ENCODE measurements around the gene LRP8. TPM values are rescaled to one million over a fixed set of nuclear protein-coding genes. Genes with fewer than 3 reads are reported as not detected.

LRP8 gene
- total and polyA plus RNA-seq, 2 donors = 1.7 to 4.5 TPM

DNA sequence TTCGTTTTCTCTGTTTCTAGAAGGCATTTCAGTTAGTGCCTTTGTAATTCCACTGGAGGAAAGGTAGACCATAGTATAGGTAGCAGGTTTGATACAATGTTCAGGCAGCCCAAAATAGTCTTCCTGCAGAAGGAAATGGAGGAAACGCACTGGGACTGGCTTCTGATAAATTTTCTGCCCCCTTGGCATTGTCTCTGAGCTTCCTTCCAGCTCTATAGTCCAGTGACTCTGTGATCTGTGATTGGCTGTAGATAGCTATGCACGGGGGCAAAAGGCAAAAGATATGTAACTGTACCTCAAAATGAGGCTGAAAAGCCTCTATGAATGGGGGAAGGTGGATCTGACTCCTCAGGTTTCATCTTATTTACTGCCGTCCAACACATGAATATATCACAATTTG lies 83.7 kb downstream of the LRP8 start:
- Histone ChIP-seq H3K4me3 (ENCODE audit: low read length in 2 of 2) (no peak overlapping the region), H3K27me3 (ENCODE audit: control insufficient read depth in 2 of 2, insufficient read depth in 1 of 2, low read length in 1 of 2) (peaks cover 0 to 3% of the 10 kb centered on the region in 2 donors), H3K9me3 (ENCODE audit: control insufficient read depth in 2 of 2, insufficient read depth in 1 of 2, low read length in 1 of 2) (no peaks in the 10 kb centered on the region), H3K36me3 (ENCODE audit: control insufficient read depth in 2 of 2, insufficient read depth in 2 of 2, low read length in 1 of 2) (peaks cover 2 to 18% of the 10 kb centered on the region in 2 donors), H3K4me1 (ENCODE audit: control insufficient read depth in 2 of 2, insufficient read depth in 2 of 2, low read length in 2 of 2) (peaks cover under 1 to 2% of the 10 kb centered on the region in 2 donors), H3K27ac (ENCODE audit: low read depth in 1 of 2, low read length in 1 of 2) (no peak overlapping the region)
- no peak for DNase-seq (ENCODE audit: low read depth in 6 of 9, low spot score in 9 of 9)
- 75% methylated on average over 4 of the region's 4 CpGs for WGBS

DNA sequence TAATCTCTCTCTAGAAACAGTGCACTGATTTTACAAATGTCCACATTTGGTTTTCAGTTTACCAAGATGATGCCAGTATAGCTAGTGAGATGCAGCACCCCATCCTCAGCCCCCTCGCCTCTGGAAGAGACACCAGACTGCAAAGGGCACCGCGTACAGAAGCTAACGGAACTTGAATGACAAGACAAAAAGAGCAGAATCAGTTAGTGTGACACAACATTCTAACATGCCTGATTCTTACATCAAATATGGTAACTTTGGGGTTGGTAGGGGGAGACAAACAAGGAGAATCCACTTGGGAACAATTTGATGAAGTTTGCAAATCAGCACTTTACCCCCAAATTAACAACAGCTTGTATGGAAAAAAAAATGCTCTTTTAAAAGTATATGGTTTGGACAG lies 85.5 kb downstream of the LRP8 start:
- peaks cover 2 to 7% of the 10 kb centered on the region in 2 donors for H3K36me3 ChIP-seq (ENCODE audit: control insufficient read depth in 2 of 2, insufficient read depth in 2 of 2, low read length in 1 of 2)
- peaks cover 10 to 11% of the 10 kb centered on the region in 2 donors for H3K4me1 ChIP-seq (ENCODE audit: control insufficient read depth in 2 of 2, insufficient read depth in 2 of 2, low read length in 2 of 2)
- DNase-seq (ENCODE audit: low read depth in 6 of 9, low spot score in 9 of 9) = no peak
- H3K27me3 ChIP-seq (ENCODE audit: control insufficient read depth in 2 of 2, insufficient read depth in 1 of 2, low read length in 1 of 2) = peaks cover 0 to 3% of the 10 kb centered on the region in 2 donors
- H3K4me3 ChIP-seq (ENCODE audit: low read length in 2 of 2) = no peak overlapping the region
- peaks cover 0 to 7% of the 10 kb centered on the region in 2 donors for H3K9me3 ChIP-seq (ENCODE audit: control insufficient read depth in 2 of 2, insufficient read depth in 1 of 2, low read length in 1 of 2)
- no peak overlapping the region for H3K27ac ChIP-seq (ENCODE audit: low read depth in 1 of 2, low read length in 1 of 2)
- 95% methylated on average over 4 of the region's 4 CpGs for WGBS

GRCh38 chr1:53241828-53242227 lies 86.0 kb downstream of the LRP8 start:
- 97% methylated on average over 2 of the region's 2 CpGs for WGBS
- Histone ChIP-seq H3K4me1 (ENCODE audit: control insufficient read depth in 2 of 2, insufficient read depth in 2 of 2, low read length in 2 of 2) (peaks cover 13 to 16% of the 10 kb centered on the region in 2 donors), H3K27ac (ENCODE audit: low read depth in 1 of 2, low read length in 1 of 2) (no peak overlapping the region), H3K4me3 (ENCODE audit: low read length in 2 of 2) (no peak overlapping the region), H3K36me3 (ENCODE audit: control insufficient read depth in 2 of 2, insufficient read depth in 2 of 2, low read length in 1 of 2) (peaks cover 2 to 4% of the 10 kb centered on the region in 2 donors), H3K27me3 (ENCODE audit: control insufficient read depth in 2 of 2, insufficient read depth in 1 of 2, low read length in 1 of 2) (peaks cover 0 to 3% of the 10 kb centered on the region in 2 donors), H3K9me3 (ENCODE audit: control insufficient read depth in 2 of 2, insufficient read depth in 1 of 2, low read length in 1 of 2) (peaks cover 0 to 7% of the 10 kb centered on the region in 2 donors)
- no peak for DNase-seq (ENCODE audit: low read depth in 6 of 9, low spot score in 9 of 9)

GRCh38 chr1:53238197-53239155 lies 89.4 kb downstream of the LRP8 start, which contains the start of gene MAGOH:
Gene MAGOH (minus strand): TSS chr1:53238518. CDS start chr1:53238448, 70 bp downstream.
- peak within 1 kb of the TSS; percentile 79 to 96 for H3K4me3 ChIP-seq (ENCODE audit: low read length in 2 of 2)
- peaks cover 0 to 7% of the 10 kb centered on the region in 2 donors for H3K9me3 ChIP-seq (ENCODE audit: control insufficient read depth in 2 of 2, insufficient read depth in 1 of 2, low read length in 1 of 2)
- 5% methylated on average over 64 of the region's 64 CpGs for WGBS
- peak within 1 kb of the TSS; percentile 44 to 71 for H3K27ac ChIP-seq (ENCODE audit: low read depth in 1 of 2, low read length in 1 of 2)
- H3K27me3 ChIP-seq (ENCODE audit: control insufficient read depth in 2 of 2, insufficient read depth in 1 of 2, low read length in 1 of 2) = peaks cover 0 to 3% of the 10 kb centered on the region in 2 donors
- H3K4me1 ChIP-seq (ENCODE audit: control insufficient read depth in 2 of 2, insufficient read depth in 2 of 2, low read length in 2 of 2) = peaks cover 13 to 19% of the 10 kb centered on the region in 2 donors
- DNase-seq (ENCODE audit: low read depth in 6 of 9, low spot score in 9 of 9) = peak; percentile 88 to 96 (median 90)
- H3K36me3 ChIP-seq (ENCODE audit: control insufficient read depth in 2 of 2, insufficient read depth in 2 of 2, low read length in 1 of 2) = peaks cover 21 to 24% of the 10 kb centered on the region in 2 donors

GRCh38 chr1:53237638-53238037 lies 90.2 kb downstream of the LRP8 start:
- DNase-seq (ENCODE audit: low read depth in 6 of 9, low spot score in 9 of 9) = no peak
- Histone ChIP-seq H3K9me3 (ENCODE audit: control insufficient read depth in 2 of 2, insufficient read depth in 1 of 2, low read length in 1 of 2) (peaks cover 0 to 7% of the 10 kb centered on the region in 2 donors), H3K27ac (ENCODE audit: low read depth in 1 of 2, low read length in 1 of 2) (no peak overlapping the region)

GRCh38 chr1:53220962-53221286 lies 106.9 kb downstream of the LRP8 start:
- H3K27me3 ChIP-seq (ENCODE audit: control insufficient read depth in 2 of 2, insufficient read depth in 1 of 2, low read length in 1 of 2) = no peaks in the 10 kb centered on the region
- H3K9me3 ChIP-seq (ENCODE audit: control insufficient read depth in 2 of 2, insufficient read depth in 1 of 2, low read length in 1 of 2) = no peaks in the 10 kb centered on the region
- no peak for DNase-seq (ENCODE audit: low read depth in 6 of 9, low spot score in 9 of 9)
- H3K36me3 ChIP-seq (ENCODE audit: control insufficient read depth in 2 of 2, insufficient read depth in 2 of 2, low read length in 1 of 2) = peaks cover 11 to 16% of the 10 kb centered on the region in 2 donors
- H3K4me3 ChIP-seq (ENCODE audit: low read length in 2 of 2) = peak overlapping the region; percentile 53 to 95
- H3K27ac ChIP-seq (ENCODE audit: low read depth in 1 of 2, low read length in 1 of 2) = peak overlapping the region; percentile 96 to 99
- peaks cover 11% of the 10 kb centered on the region in 2 donors for H3K4me1 ChIP-seq (ENCODE audit: control insufficient read depth in 2 of 2, insufficient read depth in 2 of 2, low read length in 2 of 2)
- WGBS = 76% methylated on average over 3 of the region's 3 CpGs

More at GRCh38 chr1:53237638-53238037, 90.2 kb downstream of the LRP8 start:
- H3K27me3 ChIP-seq (ENCODE audit: control insufficient read depth in 2 of 2, insufficient read depth in 1 of 2, low read length in 1 of 2) = peaks cover 0 to 3% of the 10 kb centered on the region in 2 donors
- peaks cover 26 to 31% of the 10 kb centered on the region in 2 donors for H3K36me3 ChIP-seq (ENCODE audit: control insufficient read depth in 2 of 2, insufficient read depth in 2 of 2, low read length in 1 of 2)
- WGBS = 40% methylated on average over 8 of the region's 8 CpGs
- peak overlapping the region; percentile 79 to 96 for H3K4me3 ChIP-seq (ENCODE audit: low read length in 2 of 2)
- H3K4me1 ChIP-seq (ENCODE audit: control insufficient read depth in 2 of 2, insufficient read depth in 2 of 2, low read length in 2 of 2) = peaks cover 13 to 19% of the 10 kb centered on the region in 2 donors

DNA sequence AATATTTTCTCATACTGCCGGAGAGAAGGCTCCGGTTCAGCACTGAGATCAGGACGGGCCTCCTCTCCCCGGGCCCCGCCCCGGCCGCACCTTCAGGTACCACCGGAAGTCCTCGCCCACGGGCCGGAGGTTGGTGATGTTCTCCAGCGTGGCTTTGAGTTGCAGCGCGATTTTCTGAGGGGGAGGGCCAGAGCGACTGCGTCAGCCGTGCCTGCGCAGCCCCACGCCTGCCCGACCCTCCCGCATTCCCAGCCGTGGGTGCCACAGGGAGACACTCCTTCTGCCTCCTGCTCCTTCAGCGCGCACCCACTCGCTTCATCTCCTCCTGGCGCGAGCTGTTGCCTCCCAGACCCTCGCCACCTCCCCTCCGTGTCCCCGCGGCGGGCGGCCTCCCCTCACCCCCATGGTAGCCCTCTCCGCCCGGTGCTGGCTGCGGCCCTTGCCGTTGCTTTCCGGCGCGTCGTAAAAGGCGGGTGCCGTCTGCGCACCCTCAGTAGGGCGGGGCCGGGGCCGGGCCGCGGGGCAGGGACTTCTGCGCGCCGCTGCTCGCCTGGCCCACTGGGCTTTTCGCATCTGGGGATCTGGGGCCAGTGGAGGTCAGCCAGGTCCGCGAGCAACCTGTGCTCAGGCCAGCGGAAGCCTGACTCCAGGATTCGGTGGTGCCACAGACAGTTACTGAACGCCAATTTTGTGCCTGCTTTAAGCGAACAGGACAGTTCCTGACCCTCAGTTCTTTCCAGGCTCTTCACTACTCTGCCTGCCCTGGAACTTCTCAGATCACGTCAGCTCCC lies 107.5 kb downstream of the LRP8 start, which contains the start of gene CZIB:
Gene CZIB (minus strand): TSS at position 464 of the 791 bp plus-strand sequence. CDS start 59 bp downstream, at position 405.
- Histone ChIP-seq H3K27me3 (ENCODE audit: control insufficient read depth in 2 of 2, insufficient read depth in 1 of 2, low read length in 1 of 2) (no peaks in the 10 kb centered on the region), H3K4me1 (ENCODE audit: control insufficient read depth in 2 of 2, insufficient read depth in 2 of 2, low read length in 2 of 2) (peaks cover 11% of the 10 kb centered on the region in 2 donors), H3K27ac (ENCODE audit: low read depth in 1 of 2, low read length in 1 of 2) (peak within 1 kb of the TSS; percentile 96 to 99), H3K9me3 (ENCODE audit: control insufficient read depth in 2 of 2, insufficient read depth in 1 of 2, low read length in 1 of 2) (no peaks in the 10 kb centered on the region), H3K4me3 (ENCODE audit: low read length in 2 of 2) (peak within 1 kb of the TSS; percentile 53 to 95), H3K36me3 (ENCODE audit: control insufficient read depth in 2 of 2, insufficient read depth in 2 of 2, low read length in 1 of 2) (peaks cover 14 to 16% of the 10 kb centered on the region in 2 donors)
- peak; percentile 78 to 95 (median 86) for DNase-seq (ENCODE audit: low read depth in 6 of 9, low spot score in 9 of 9)
- under 1% methylated on average over 61 of the region's 61 CpGs for WGBS

DNA sequence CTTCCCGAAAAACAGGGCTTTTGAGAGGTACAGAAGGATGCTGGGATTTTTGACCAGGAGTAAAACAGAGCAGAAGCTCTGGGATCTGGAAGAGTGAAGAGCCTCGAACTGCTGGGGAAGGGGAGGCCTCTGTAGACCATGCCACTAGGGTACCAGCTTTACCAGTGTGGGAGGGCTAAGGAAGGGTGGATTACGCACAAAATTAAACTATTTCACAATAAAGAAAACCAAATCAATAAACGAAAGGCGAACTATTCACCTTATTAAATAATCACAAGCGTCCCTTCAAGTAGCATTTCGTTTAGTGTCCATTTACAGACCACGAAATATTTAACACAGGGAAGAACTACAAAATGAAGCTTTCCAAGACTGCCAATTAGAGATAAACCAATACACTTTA lies 108.2 kb downstream of the LRP8 start:
- Histone ChIP-seq H3K27ac (ENCODE audit: low read depth in 1 of 2, low read length in 1 of 2) (peak overlapping the region; percentile 96 to 99), H3K9me3 (ENCODE audit: control insufficient read depth in 2 of 2, insufficient read depth in 1 of 2, low read length in 1 of 2) (no peaks in the 10 kb centered on the region), H3K4me1 (ENCODE audit: control insufficient read depth in 2 of 2, insufficient read depth in 2 of 2, low read length in 2 of 2) (peaks cover 11% of the 10 kb centered on the region in 2 donors), H3K36me3 (ENCODE audit: control insufficient read depth in 2 of 2, insufficient read depth in 2 of 2, low read length in 1 of 2) (peaks cover 15 to 18% of the 10 kb centered on the region in 2 donors), H3K27me3 (ENCODE audit: control insufficient read depth in 2 of 2, insufficient read depth in 1 of 2, low read length in 1 of 2) (no peaks in the 10 kb centered on the region), H3K4me3 (ENCODE audit: low read length in 2 of 2) (peak overlapping the region; percentile 53 to 95)
- DNase-seq (ENCODE audit: low read depth in 6 of 9, low spot score in 9 of 9) = no peak
- 55% methylated on average over 8 of the region's 8 CpGs for WGBS
